ENCODE results near the gene C9orf72. TPM values are rescaled to one million over a fixed set of nuclear protein-coding genes. Genes with fewer than 3 reads are reported as not detected.
A peak's percentile ranks its signal among the peaks of the same experiment; 100 is the strongest.

The C9orf72 gene
- total and polyA plus RNA-seq, 9 of the 15 experiments (the other 6 are each of a cell fraction or from before 2014, with no cell fraction given): 2.3 to 7.3 (median 4.1) TPM

DNA sequence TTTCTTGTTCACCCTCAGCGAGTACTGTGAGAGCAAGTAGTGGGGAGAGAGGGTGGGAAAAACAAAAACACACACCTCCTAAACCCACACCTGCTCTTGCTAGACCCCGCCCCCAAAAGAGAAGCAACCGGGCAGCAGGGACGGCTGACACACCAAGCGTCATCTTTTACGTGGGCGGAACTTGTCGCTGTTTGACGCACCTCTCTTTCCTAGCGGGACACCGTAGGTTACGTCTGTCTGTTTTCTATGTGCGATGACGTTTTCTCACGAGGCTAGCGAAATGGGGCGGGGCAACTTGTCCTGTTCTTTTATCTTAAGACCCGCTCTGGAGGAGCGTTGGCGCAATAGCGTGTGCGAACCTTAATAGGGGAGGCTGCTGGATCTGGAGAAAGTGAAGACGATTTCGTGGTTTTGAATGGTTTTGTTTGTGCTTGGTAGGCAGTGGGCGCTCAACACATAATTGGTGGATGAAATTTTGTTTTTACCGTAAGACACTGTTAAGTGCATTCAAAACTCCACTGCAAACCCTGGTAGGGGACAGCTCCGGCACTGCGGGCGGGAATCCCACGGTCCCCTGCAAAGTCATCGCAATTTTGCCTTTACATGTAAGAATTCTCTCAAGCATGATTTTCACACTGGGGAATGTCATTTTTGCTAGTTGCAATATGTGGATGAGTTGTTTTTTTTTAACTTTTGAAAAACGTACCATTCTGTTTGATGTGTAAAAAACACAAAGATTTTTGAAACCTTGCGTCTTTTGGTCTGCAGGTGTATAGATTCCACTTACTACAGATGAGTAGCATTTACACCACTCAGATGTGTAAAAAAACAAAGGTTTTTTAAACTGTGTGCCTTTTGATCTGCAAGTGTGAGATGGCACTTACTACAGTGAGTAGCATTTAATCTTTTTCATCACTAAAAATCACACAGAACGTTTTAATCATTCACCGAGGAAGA lies 631 bp upstream of the C9orf72 start (continued):
- TF ChIP-seq, protein P1, sequence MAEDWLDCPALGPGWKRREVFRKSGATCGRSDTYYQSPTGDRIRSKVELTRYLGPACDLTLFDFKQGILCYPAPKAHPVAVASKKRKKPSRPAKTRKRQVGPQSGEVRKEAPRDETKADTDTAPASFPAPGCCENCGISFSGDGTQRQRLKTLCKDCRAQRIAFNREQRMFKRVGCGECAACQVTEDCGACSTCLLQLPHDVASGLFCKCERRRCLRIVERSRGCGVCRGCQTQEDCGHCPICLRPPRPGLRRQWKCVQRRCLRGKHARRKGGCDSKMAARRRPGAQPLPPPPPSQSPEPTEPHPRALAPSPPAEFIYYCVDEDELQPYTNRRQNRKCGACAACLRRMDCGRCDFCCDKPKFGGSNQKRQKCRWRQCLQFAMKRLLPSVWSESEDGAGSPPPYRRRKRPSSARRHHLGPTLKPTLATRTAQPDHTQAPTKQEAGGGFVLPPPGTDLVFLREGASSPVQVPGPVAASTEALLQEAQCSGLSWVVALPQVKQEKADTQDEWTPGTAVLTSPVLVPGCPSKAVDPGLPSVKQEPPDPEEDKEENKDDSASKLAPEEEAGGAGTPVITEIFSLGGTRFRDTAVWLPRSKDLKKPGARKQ (CRISPR knock-in tag; IDR thresholded peaks at IDR 0.05): no peak
- TF ChIP-seq MAFG (tag; conservative IDR thresholded peaks at IDR 0.05): no peak
- TF ChIP-seq ERF (CRISPR knock-in tag; IDR thresholded peaks at IDR 0.05): no peak
- no peak for TF ChIP-seq ZEB2 (IDR thresholded peaks at IDR 0.05)
- TF ChIP-seq POLR2H (tag; IDR thresholded peaks at IDR 0.05; ENCODE audit: low read depth): peak; percentile 78
- TF ChIP-seq CBX5 (IDR thresholded peaks at IDR 0.05; ENCODE audit: borderline replicate concordance, low read depth): no peak
- TF ChIP-seq PCBP1 (IDR thresholded peaks at IDR 0.05; ENCODE audit: low read depth, low read length, poor library complexity, severe bottlenecking): no peak
- no peak for TF ChIP-seq STAT5A (IDR thresholded peaks at IDR 0.05; ENCODE audit: borderline replicate concordance, low read length)
- no peak for TF ChIP-seq MCM7 (IDR thresholded peaks at IDR 0.05)
- no peak for TF ChIP-seq MECOM (CRISPR knock-in tag; IDR thresholded peaks at IDR 0.05)
- TF ChIP-seq TAF15 (IDR thresholded peaks at IDR 0.05; ENCODE audit: low read depth, low read length): no peak
- no peak for TF ChIP-seq ZNF232 (CRISPR knock-in tag; IDR thresholded peaks at IDR 0.05)
- no peak for TF ChIP-seq EWSR1 (IDR thresholded peaks at IDR 0.05; ENCODE audit: borderline replicate concordance, low read depth, partially characterized antibody)
- no peak for TF ChIP-seq HNRNPK (IDR thresholded peaks at IDR 0.05; ENCODE audit: low read depth, low read length, poor library complexity, severe bottlenecking)
- no peak for TF ChIP-seq FOXM1 (IDR thresholded peaks at IDR 0.05; ENCODE audit: low read depth)
- TF ChIP-seq FOXM1 (CRISPR knock-in tag; IDR thresholded peaks at IDR 0.05; ENCODE audit: low read depth): no peak
- no peak for TF ChIP-seq CC2D1A (IDR thresholded peaks at IDR 0.05)
- TF ChIP-seq, protein P2, sequence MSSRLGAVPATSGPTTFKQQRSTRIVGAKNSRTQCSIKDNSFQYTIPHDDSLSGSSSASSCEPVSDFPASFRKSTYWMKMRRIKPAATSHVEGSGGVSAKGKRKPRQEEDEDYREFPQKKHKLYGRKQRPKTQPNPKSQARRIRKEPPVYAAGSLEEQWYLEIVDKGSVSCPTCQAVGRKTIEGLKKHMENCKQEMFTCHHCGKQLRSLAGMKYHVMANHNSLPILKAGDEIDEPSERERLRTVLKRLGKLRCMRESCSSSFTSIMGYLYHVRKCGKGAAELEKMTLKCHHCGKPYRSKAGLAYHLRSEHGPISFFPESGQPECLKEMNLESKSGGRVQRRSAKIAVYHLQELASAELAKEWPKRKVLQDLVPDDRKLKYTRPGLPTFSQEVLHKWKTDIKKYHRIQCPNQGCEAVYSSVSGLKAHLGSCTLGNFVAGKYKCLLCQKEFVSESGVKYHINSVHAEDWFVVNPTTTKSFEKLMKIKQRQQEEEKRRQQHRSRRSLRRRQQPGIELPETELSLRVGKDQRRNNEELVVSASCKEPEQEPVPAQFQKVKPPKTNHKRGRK (tag; IDR thresholded peaks at IDR 0.05): no peak
- TF ChIP-seq, protein P3, sequence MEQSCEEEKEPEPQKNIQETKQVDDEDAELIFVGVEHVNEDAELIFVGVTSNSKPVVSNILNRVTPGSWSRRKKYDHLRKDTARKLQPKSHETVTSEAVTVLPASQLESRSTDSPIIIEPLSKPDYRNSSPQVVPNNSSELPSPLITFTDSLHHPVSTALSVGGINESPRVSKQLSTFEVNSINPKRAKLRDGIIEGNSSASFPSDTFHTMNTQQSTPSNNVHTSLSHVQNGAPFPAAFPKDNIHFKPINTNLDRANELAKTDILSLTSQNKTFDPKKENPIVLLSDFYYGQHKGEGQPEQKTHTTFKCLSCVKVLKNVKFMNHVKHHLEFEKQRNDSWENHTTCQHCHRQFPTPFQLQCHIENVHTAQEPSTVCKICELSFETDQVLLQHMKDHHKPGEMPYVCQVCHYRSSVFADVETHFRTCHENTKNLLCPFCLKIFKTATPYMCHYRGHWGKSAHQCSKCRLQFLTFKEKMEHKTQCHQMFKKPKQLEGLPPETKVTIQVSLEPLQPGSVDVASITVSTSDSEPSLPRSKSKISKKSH (CRISPR knock-in tag; IDR thresholded peaks at IDR 0.05): no peak
- no peak for TF ChIP-seq RFX5 (IDR thresholded peaks at IDR 0.05; ENCODE audit: low read depth, low read length)
- TF ChIP-seq HMGN3 (IDR thresholded peaks at IDR 0.05; ENCODE audit: borderline replicate concordance, extremely low read depth, insufficient read length, low read depth, low read length): no peak
- TF ChIP-seq POLR2B (IDR thresholded peaks at IDR 0.05; ENCODE audit: low read depth, partially characterized antibody): no peak
- TF ChIP-seq KLF13 (tag; IDR thresholded peaks at IDR 0.05; ENCODE audit: borderline replicate concordance, low read depth): no peak
- no peak for TF ChIP-seq MTA1 (IDR thresholded peaks at IDR 0.05; ENCODE audit: borderline replicate concordance)
- no peak for TF ChIP-seq MEF2A (IDR thresholded peaks at IDR 0.05; ENCODE audit: control insufficient read depth, low read depth, low read length)

Data from K562 (cell line).